OCI-LY7 (cell line): ENCODE measurements around the gene OR2V1. TPM values are rescaled to one million over a fixed set of nuclear protein-coding genes. Genes with fewer than 3 reads are reported as not detected.
"Not testable (repeated sequence)": the region's sequence is repeated elsewhere in the genome, so short reads cannot be mapped to it uniquely, and the experiment has no call there.

Experiments used
- BruUV-seq: library from RNA; stranded (reverse); fragments of 400-500 nt; replicated peaks from 2 replicates; lab custom pipeline; 2021; lab: Mats Ljungman, UMichigan
- CTCF ChIA-PET: fragments of 300-600 bp; sonication (Branson Sonifier 250); formaldehyde crosslinking; loops from one replicate; lab custom pipeline; 2022; ENCODE audit warnings: antibody characterized with exemption; ENCODE audit not compliant: unreplicated experiment; lab: Charles Lee
- POLR2A ChIA-PET: fragments of 300-600 bp; sonication (Branson Sonifier 250); formaldehyde crosslinking; loops from one replicate; lab custom pipeline; 2022; ENCODE audit warnings: antibody characterized with exemption; lab: Charles Lee
- DNase-seq: peaks from one replicate; pipeline ENCODE4 v3.0.0-alpha.2; 2015; ENCODE audit warnings: low spot score
- H2AFZ ChIP-seq: fragments of 200-600 bp; sonication (generic), shearing (Covaris generic); 2 replicates; pipeline ENCODE4 v1.6.1; 2014; ENCODE audit warnings: mild to moderate bottlenecking, antibody characterized with exemption, low read length, moderate library complexity
- H3K27ac ChIP-seq: fragments of 200-600 bp; sonication (generic); 2 replicates; pipeline ENCODE4 v1.5.1; 2014; ENCODE audit warnings: mixed run types, low read depth, mild to moderate bottlenecking, moderate library complexity, low read length, inconsistent platforms; ENCODE audit not compliant: poor library complexity, severe bottlenecking
- H3K36me3 ChIP-seq: fragments of 200-600 bp; sonication (generic); 2 replicates; pipeline ENCODE4 v1.6.1; 2014; ENCODE audit warnings: mild to moderate bottlenecking, antibody characterized with exemption, low read length, moderate library complexity, mixed read lengths; ENCODE audit not compliant: insufficient read depth
- H3K4me1 ChIP-seq: fragments of 200-600 bp; sonication (generic); 2 replicates; pipeline ENCODE4 v1.5.1; 2014; ENCODE audit warnings: mild to moderate bottlenecking, low read length; ENCODE audit not compliant: insufficient read depth, poor library complexity, severe bottlenecking
- H3K4me2 ChIP-seq: fragments of 200-600 bp; sonication (generic); 2 replicates; pipeline ENCODE4 v1.6.1; 2014; ENCODE audit warnings: mild to moderate bottlenecking, low read length
- H3K4me3 ChIP-seq: fragments of 200-600 bp; sonication (generic); 2 replicates; pipeline ENCODE4 v1.5.1; 2014; ENCODE audit warnings: mild to moderate bottlenecking, low read depth, low read length; ENCODE audit not compliant: poor library complexity, severe bottlenecking
- H3K79me2 ChIP-seq: fragments of 200-600 bp; sonication (generic); 2 replicates; pipeline ENCODE4 v1.6.1; 2016; ENCODE audit warnings: low read depth, mild to moderate bottlenecking, low read length, moderate library complexity, mixed read lengths; ENCODE audit not compliant: insufficient read depth
- H3K9me2 ChIP-seq: fragments of 200-600 bp; sonication (generic); 2 replicates; pipeline ENCODE4 v1.6.1; 2016; ENCODE audit warnings: mild to moderate bottlenecking, low read length, mixed read lengths; ENCODE audit not compliant: insufficient read depth
- H3K9me3 ChIP-seq: fragments of 200-600 bp; sonication (generic); 2 replicates; pipeline ENCODE4 v1.6.1; 2014; ENCODE audit warnings: mild to moderate bottlenecking, mixed run types, low read length, mixed read lengths
- H4K20me1 ChIP-seq: fragments of 200-600 bp; sonication (generic); 2 replicates; pipeline ENCODE4 v1.6.1; 2014; ENCODE audit warnings: mild to moderate bottlenecking, antibody characterized with exemption, low read length, moderate library complexity, mixed read lengths; ENCODE audit not compliant: insufficient read depth
- CTCF ChIP-seq: fragments of 200-600 bp; sonication (generic); conservative IDR thresholded peaks from 2 replicates; pipeline ENCODE4 v1.5.1; 2014; ENCODE audit warnings: mild to moderate bottlenecking, antibody characterized with exemption, low read length, moderate library complexity, mixed read lengths
- EZH2phosphoT487 ChIP-seq: fragments of 200-600 bp; sonication (generic); IDR thresholded peaks from 2 replicates; pipeline ENCODE4 v1.6.1; 2018; ENCODE audit warnings: low read depth, borderline replicate concordance, mild to moderate bottlenecking, mixed run types, antibody characterized with exemption, low read length, moderate library complexity, mixed read lengths
- intact Hi-C: fragments of 100-400 bp; cut with micrococcal nuclease; formaldehyde crosslinking; loops from one replicate; pipeline ENCODE4 v1.10.0; 2022; ENCODE audit not compliant: unreplicated experiment
- total RNA-seq, 2 experiments: library from RNA; depleted of rRNA in 1 of 2; stranded (reverse); fragments of >200 nt in 1 of 2; shearing (Covaris generic) in 1 of 2; gene quantifications; 2 replicates each; pipeline ENCODE4 v1.2.3, GENCODE V29; 2014 to 2022

The OR2V1 gene
- total RNA-seq, 2 experiments from 2014 or later, result not detected

- peaks cover 13% of the 10 kb centered on the region; the same call in 1 of the 2 replicates for H3K79me2 ChIP-seq
- ChIA-PET CTCF (interaction anchor here (0.9 to 1.3 kb wide), 2 partner anchors 19 to 52 kb away, joined by 3 read pairs; no protein-coding TSS in a partner anchor), POLR2A (interaction anchor here (0.7 to 2.4 kb wide), 4 partner anchors 12 to 52 kb away, joined by 3 to 9 read pairs (median 4); no protein-coding TSS in a partner anchor)
- peak overlapping the region; percentile 93 for H3K4me2 ChIP-seq
- TF ChIP-seq CTCF, result no peak
- TF ChIP-seq EZH2phosphoT487, result no peak
- intact Hi-C loops, result loop anchor here (5.0 kb wide), 2 partner anchors 353 to 368 kb away; partner anchors contain the start of gene MGAT1
- no peaks in the 10 kb centered on the region for H3K9me3 ChIP-seq
- H3K4me1 ChIP-seq, result peaks cover 68% of the 10 kb centered on the region
- no peaks in the 10 kb centered on the region for H3K9me2 ChIP-seq
- BruUV-seq, result no TSS peak
- no peak overlapping the region for H2AFZ ChIP-seq
- H3K4me3 ChIP-seq, result no peak overlapping the region
- H4K20me1 ChIP-seq, result no peaks in the 10 kb centered on the region
- H3K27ac ChIP-seq, result no peak overlapping the region
- no peaks in the 10 kb centered on the region for H3K36me3 ChIP-seq
- DNase-seq, result no peak
Measured at GRCh38 chr5:181170237-181170825, 39.4 kb upstream of the OR2V1 start.

- H3K36me3 ChIP-seq, H3K27ac ChIP-seq, BruUV-seq, H3K9me3 ChIP-seq, H4K20me1 ChIP-seq, CTCF ChIA-PET, H3K4me3 ChIP-seq, H2AFZ ChIP-seq, H3K9me2 ChIP-seq: not testable (repeated sequence)
- H3K4me2 ChIP-seq, result peak overlapping the region; percentile 93
- DNase-seq, result peak; percentile 73
- intact Hi-C loops, result loop anchor here (5.0 kb wide), 2 partner anchors 352 to 367 kb away; partner anchors contain the start of gene MGAT1
- H3K79me2 ChIP-seq, result peaks cover 13% of the 10 kb centered on the region; the same call in 1 of the 2 replicates
- POLR2A ChIA-PET, result interaction anchor here (0.6 to 2.2 kb wide), 4 partner anchors 13 to 1311 kb away, joined by 3 to 5 read pairs (median 4); partner anchors contain the start of gene MRNIP
- H3K4me1 ChIP-seq, result peaks cover 70% of the 10 kb centered on the region
Measured at GRCh38 chr5:181169459-181170236, 38.7 kb upstream of the OR2V1 start.

- no peak for DNase-seq
- Histone ChIP-seq H3K9me3 (no peaks in the 10 kb centered on the region), H3K4me3 (peak overlapping the region; percentile 56), H3K79me2 (peaks cover 13% of the 10 kb centered on the region; the same call in 1 of the 2 replicates), H4K20me1 (no peaks in the 10 kb centered on the region), H2AFZ (peak overlapping the region; percentile 62; the same call in 1 of the 2 replicates), H3K4me2 (peak overlapping the region; percentile 59), H3K27ac (no peak overlapping the region), H3K9me2 (no peaks in the 10 kb centered on the region), H3K4me1 (peaks cover 72% of the 10 kb centered on the region), H3K36me3 (no peaks in the 10 kb centered on the region)
- ChIA-PET POLR2A (interaction anchor here (0.6 to 2.2 kb wide), 7 partner anchors 8 to 1310 kb away, joined by 3 to 10 read pairs (median 5); partner anchors contain the start of gene MRNIP), CTCF (interaction anchor here (1.0 kb wide), 1 partner anchor 16 kb away, joined by 3 read pairs; no protein-coding TSS in a partner anchor)
- TF ChIP-seq CTCF (no peak), EZH2phosphoT487 (no peak)
- no TSS peak for BruUV-seq
- intact Hi-C loops, result no loop called here
Measured at GRCh38 chr5:181168595-181169118, 37.7 kb upstream of the OR2V1 start.
